Stimulated activated CD4-positive, alpha-beta T cell treated with anti-CD3 and anti-CD28 coated beads, Interleukin-15, amount 100 ng/mL, for 48 hours (primary cell): ENCODE results near the gene HNRNPLL.

Experiments
- DNase-seq, 2 donors: peaks; one replicate each; pipeline ENCODE4 v3.0.0-alpha.2; 2020; ENCODE audit warnings: low read depth in 2 of 2

The HNRNPLL gene

GRCh38 chr2:38528008-38528442 lies 74.7 kb downstream of the HNRNPLL start:
- DNase-seq = peak; percentile 38 to 50

- DNase-seq = no peak
Measured at GRCh38 chr2:38527338-38528007, 75.3 kb downstream of the HNRNPLL start.

GRCh38 chr2:38526195-38526594 lies 76.5 kb downstream of the HNRNPLL start:
- no peak for DNase-seq

GRCh38 chr2:38524580-38524979 lies 78.1 kb downstream of the HNRNPLL start:
- no peak for DNase-seq

GRCh38 chr2:38523728-38524437 lies 78.8 kb downstream of the HNRNPLL start:
- DNase-seq = no peak

- no peak for DNase-seq
Measured at GRCh38 chr2:38522754-38523349, 79.9 kb downstream of the HNRNPLL start.

- no peak for DNase-seq
Measured at GRCh38 chr2:38521835-38522234, 80.9 kb downstream of the HNRNPLL start.

- DNase-seq = no peak
Measured at GRCh38 chr2:38517284-38517683, 85.4 kb downstream of the HNRNPLL start.

- DNase-seq = no peak
Measured at GRCh38 chr2:38516526-38516925, 86.2 kb downstream of the HNRNPLL start.

GRCh38 chr2:38516122-38516521 lies 86.6 kb downstream of the HNRNPLL start:
- DNase-seq = no peak

GRCh38 chr2:38515155-38516074 lies 87.3 kb downstream of the HNRNPLL start:
- DNase-seq = no peak

- no peak for DNase-seq
Measured at GRCh38 chr2:38514603-38515154, 88.0 kb downstream of the HNRNPLL start.

GRCh38 chr2:38512211-38512610 lies 90.5 kb downstream of the HNRNPLL start:
- no peak for DNase-seq
